Neuronal stem cell (in vitro differentiated cells): ENCODE measurements around the gene SIGLECL1. TPM values are rescaled to one million over a fixed set of nuclear protein-coding genes. Genes with fewer than 3 reads are reported as not detected.

Experiments used
- DNase-seq: peaks from one replicate; pipeline ENCODE4 v3.0.0-alpha.2; 2013; ENCODE audit warnings: low spot score
- H2AFZ ChIP-seq: one replicate; pipeline ENCODE4 v1.6.1; 2013; ENCODE audit warnings: mild to moderate bottlenecking, low read length, inconsistent platforms
- H2AK5ac ChIP-seq: 2 replicates; pipeline ENCODE4 v1.6.1; 2013; ENCODE audit warnings: low read depth, mild to moderate bottlenecking, inconsistent platforms, low read length, moderate library complexity, mixed read lengths
- H2BK120ac ChIP-seq: 2 replicates; pipeline ENCODE4 v1.6.1; 2013; ENCODE audit warnings: low read depth, mild to moderate bottlenecking, inconsistent platforms, low read length, moderate library complexity, mixed read lengths
- H2BK12ac ChIP-seq: one replicate; pipeline ENCODE4 v1.6.1; 2013; ENCODE audit warnings: low read length, inconsistent platforms
- H2BK15ac ChIP-seq: 2 replicates; pipeline ENCODE4 v1.6.1; 2013; ENCODE audit warnings: mild to moderate bottlenecking, low read length, inconsistent platforms, mixed read lengths
- H2BK5ac ChIP-seq: one replicate; pipeline ENCODE4 v1.6.1; 2013; ENCODE audit warnings: inconsistent platforms, mild to moderate bottlenecking, low read length, moderate library complexity
- H3K14ac ChIP-seq: one replicate; pipeline ENCODE4 v1.6.1; 2013; ENCODE audit warnings: low read length, inconsistent platforms
- H3K18ac ChIP-seq: 2 replicates; pipeline ENCODE4 v1.6.1; 2013; ENCODE audit warnings: low read length, inconsistent platforms
- H3K23ac ChIP-seq: 2 replicates; pipeline ENCODE4 v1.6.1; 2013; ENCODE audit warnings: low read depth, mild to moderate bottlenecking, mixed read lengths, low read length, inconsistent platforms; ENCODE audit not compliant: poor library complexity
- H3K27ac ChIP-seq: replicated peaks from 3 replicates; pipeline ENCODE4 v1.5.1; 2013; ENCODE audit warnings: low read length, inconsistent platforms
- H3K27me3 ChIP-seq, 3 experiments: 2 replicates each; pipeline ENCODE4 v1.6.1; 2013; ENCODE audit warnings: low read length in 3 of 3, mild to moderate bottlenecking in 2 of 3, inconsistent platforms in 1 of 3, low read depth in 1 of 3, mixed read lengths in 1 of 3, moderate library complexity in 1 of 3; ENCODE audit not compliant: control insufficient read depth in 3 of 3, insufficient read depth in 3 of 3
- H3K36me3 ChIP-seq, 2 donors: replicated peaks in 1 of 2; 2 replicates each; pipeline ENCODE4 v1.6.1; 2013; ENCODE audit warnings: low read length in 2 of 2; ENCODE audit not compliant: control insufficient read depth in 2 of 2, insufficient read depth in 2 of 2
- H3K4ac ChIP-seq: 2 replicates; pipeline ENCODE4 v1.6.1; 2013; ENCODE audit warnings: inconsistent platforms, mild to moderate bottlenecking, low read length, moderate library complexity
- H3K4me1 ChIP-seq, 2 donors: 1 replicate in 1 of 2; 2 replicates in 1 of 2; pipeline ENCODE4 v1.6.1; 2013; ENCODE audit warnings: low read length in 2 of 2, low read depth in 1 of 2; ENCODE audit not compliant: control insufficient read depth in 2 of 2, insufficient read depth in 1 of 2
- H3K4me2 ChIP-seq: one replicate; pipeline ENCODE4 v1.6.1; 2013; ENCODE audit warnings: mild to moderate bottlenecking, low read length, inconsistent platforms; ENCODE audit not compliant: insufficient read depth, poor library complexity, severe bottlenecking
- H3K4me3 ChIP-seq, 2 donors: 2 replicates each; pipeline ENCODE4 v1.5.1; 2013; ENCODE audit warnings: low read length in 2 of 2, mild to moderate bottlenecking in 2 of 2, inconsistent platforms in 1 of 2, moderate library complexity in 1 of 2
- H3K79me1 ChIP-seq: one replicate; pipeline ENCODE4 v1.6.1; 2013; ENCODE audit warnings: low read depth, mild to moderate bottlenecking, inconsistent platforms, low read length, moderate library complexity
- H3K9ac ChIP-seq: one replicate; pipeline ENCODE4 v1.6.1; 2013; ENCODE audit warnings: mild to moderate bottlenecking, low read depth, low read length, inconsistent platforms; ENCODE audit not compliant: poor library complexity
- H3K9me3 ChIP-seq, 2 donors: replicated peaks in 1 of 2; 2 replicates each; pipeline versions ENCODE3 to v1.6.1; 2013; ENCODE audit warnings: low read length in 2 of 2, mild to moderate bottlenecking in 2 of 2, inconsistent platforms in 1 of 2, low read depth in 1 of 2, mixed read lengths in 1 of 2, moderate library complexity in 1 of 2; ENCODE audit not compliant: control insufficient read depth in 2 of 2, insufficient read depth in 1 of 2
- H4K8ac ChIP-seq: one replicate; pipeline ENCODE4 v1.6.1; 2013; ENCODE audit warnings: low read depth, mild to moderate bottlenecking, inconsistent platforms, low read length, moderate library complexity
- H4K91ac ChIP-seq: one replicate; pipeline ENCODE4 v1.6.1; 2013; ENCODE audit warnings: low read length, low read depth, mild to moderate bottlenecking, inconsistent platforms; ENCODE audit not compliant: poor library complexity
- WGBS, 2 donors: extraction: QIAGEN DNeasy Blood & Tissue Kit; methylation state at CpG; one replicate each; pipeline ENCODE4 v1.1.7; 2013; ENCODE audit warnings: missing lambda C conversion rate in 2 of 2, mixed read lengths in 1 of 2; ENCODE audit not compliant: insufficient read length in 2 of 2, insufficient replicate concordance in 1 of 2; ENCODE audit errors: extremely low coverage in 2 of 2; 5-methylcytosine and 5-hydroxymethylcytosine counted together
- small RNA-seq: library from polyadenylated mRNA; stranded (forward); fragments of <200 nt; extraction: miRNeasy Mini kit (QIAGEN cat#:217004); gene quantifications from one replicate; pipeline ENCODE3, GENCODE V24; 2013; ENCODE audit not compliant: insufficient read depth

Gene SIGLECL1

GRCh38 chr19:51317968-51318367 lies 67.1 kb downstream of the SIGLECL1 start:
- no peak overlapping the region for H4K8ac ChIP-seq
- no peak overlapping the region for H3K23ac ChIP-seq
- no peaks in the 10 kb centered on the region for H3K36me3 ChIP-seq
- peaks cover 2 to 5% of the 10 kb centered on the region in 2 donors for H3K9me3 ChIP-seq
- H3K4me3 ChIP-seq: no peak overlapping the region
- H2AFZ ChIP-seq: no peak overlapping the region
- H3K27me3 ChIP-seq: peaks cover 0 to 16% (median 0%) of the 10 kb centered on the region in 3 experiments
- no peak overlapping the region for H3K18ac ChIP-seq
- peaks cover 7% of the 10 kb centered on the region for H3K79me1 ChIP-seq
- no peak overlapping the region for H2AK5ac ChIP-seq
- H3K4me2 ChIP-seq: no peak overlapping the region
- no peak overlapping the region for H2BK15ac ChIP-seq
- peaks cover 0 to 3% of the 10 kb centered on the region in 2 donors for H3K4me1 ChIP-seq
- H4K91ac ChIP-seq: no peak overlapping the region
- no peak for DNase-seq
- H3K14ac ChIP-seq: no peak overlapping the region
- H3K27ac ChIP-seq: no peak overlapping the region
- H2BK120ac ChIP-seq: no peak overlapping the region
- H2BK5ac ChIP-seq: no peak overlapping the region
- no CpG with 5 or more reads among the region's 1 CpG for WGBS, 2 donors
- no peak overlapping the region for H3K9ac ChIP-seq
- no peak overlapping the region for H2BK12ac ChIP-seq
- H3K4ac ChIP-seq: no peak overlapping the region

Small RNA genes lying within 50 kb of the gene (small RNA-seq; reads per million reads assigned to genes)
- not detected for gene MIR8074
